Nephron (organoid): ENCODE measurements around the gene ARSG.
"Not testable (repeated sequence)": the region's sequence is repeated elsewhere in the genome, so short reads cannot be mapped to it uniquely, and the experiment has no call there.

ENCODE experiments used
- H3K27ac Mint-ChIP-seq, 3 experiments: 2 replicates each; pipeline ENCODE4 v1.8.0; 2020; ENCODE audit warnings: mixed read lengths in 3 of 3, mild to moderate bottlenecking in 2 of 3, moderate library complexity in 1 of 3
- H3K27me3 Mint-ChIP-seq: 2 replicates; pipeline ENCODE4 v1.8.0; 2021; ENCODE audit warnings: low read depth, mild to moderate bottlenecking, moderate library complexity, mixed read lengths
- H3K36me3 Mint-ChIP-seq: 2 replicates; pipeline ENCODE4 v1.8.0; 2020; ENCODE audit warnings: low read depth, mixed read lengths
- H3K4me1 Mint-ChIP-seq: 2 replicates; pipeline ENCODE4 v1.8.0; 2020; ENCODE audit warnings: mixed read lengths
- H3K4me3 Mint-ChIP-seq, 3 experiments: 2 replicates each; pipeline ENCODE4 v1.8.0; 2020; ENCODE audit warnings: mild to moderate bottlenecking in 3 of 3, mixed read lengths in 3 of 3, moderate library complexity in 2 of 3
- H3K9me3 Mint-ChIP-seq: 2 replicates; pipeline ENCODE4 v1.8.0; 2020; ENCODE audit warnings: mixed read lengths
- TF ChIP-seq, protein P1 (sequence below), 3 experiments: fragments of 200-600 bp; sonication (generic); IDR thresholded peaks; one replicate each; pipeline ENCODE4 v1.5.0; 2021; ENCODE audit warnings: antibody characterized with exemption in 3 of 3; ENCODE audit not compliant: unreplicated experiment in 3 of 3

ARSG gene

DNA sequence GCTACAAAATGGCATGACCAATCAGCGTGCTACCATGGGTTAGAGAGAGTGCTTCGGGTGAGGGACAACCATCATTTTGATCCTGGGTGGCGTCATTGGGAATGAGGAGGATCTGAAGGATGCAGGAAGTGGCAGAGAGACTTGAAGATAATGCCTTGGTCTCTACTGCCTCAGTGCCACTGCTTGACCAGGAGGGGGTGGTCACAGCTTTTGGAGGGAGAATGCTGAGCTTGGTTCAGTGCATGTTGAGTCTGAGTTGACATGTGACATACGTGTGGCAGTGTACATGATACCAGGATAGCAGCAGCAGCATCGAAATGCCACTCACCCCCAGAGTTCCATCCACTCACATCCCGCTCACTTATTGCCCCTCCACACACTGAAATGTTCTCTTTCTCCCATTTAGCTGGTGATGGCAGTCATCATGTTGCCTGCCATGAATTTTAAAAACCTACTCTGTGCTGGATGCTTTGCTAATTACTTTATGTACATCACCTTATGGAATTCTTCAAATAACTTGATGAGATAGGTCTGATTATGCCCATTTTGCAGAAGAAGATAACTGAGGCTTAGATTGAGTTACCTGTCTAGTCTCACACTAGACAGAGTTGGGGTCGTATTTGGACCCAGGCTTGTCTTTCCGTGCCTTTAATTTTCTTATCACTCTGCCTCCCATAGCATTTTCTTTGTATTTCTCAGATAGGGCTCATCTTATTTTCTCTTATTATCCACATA is 36.7 kb downstream of the ARSG start:
- Mint-ChIP-seq H3K27me3 (peaks cover 7% of the 10 kb centered on the region), H3K4me1 (no peaks in the 10 kb centered on the region), H3K9me3 (peaks cover 36% of the 10 kb centered on the region), H3K27ac (no peak overlapping the region), H3K4me3 (no peak overlapping the region), H3K36me3 (peaks cover 4% of the 10 kb centered on the region)
- TF ChIP-seq, protein P1, sequence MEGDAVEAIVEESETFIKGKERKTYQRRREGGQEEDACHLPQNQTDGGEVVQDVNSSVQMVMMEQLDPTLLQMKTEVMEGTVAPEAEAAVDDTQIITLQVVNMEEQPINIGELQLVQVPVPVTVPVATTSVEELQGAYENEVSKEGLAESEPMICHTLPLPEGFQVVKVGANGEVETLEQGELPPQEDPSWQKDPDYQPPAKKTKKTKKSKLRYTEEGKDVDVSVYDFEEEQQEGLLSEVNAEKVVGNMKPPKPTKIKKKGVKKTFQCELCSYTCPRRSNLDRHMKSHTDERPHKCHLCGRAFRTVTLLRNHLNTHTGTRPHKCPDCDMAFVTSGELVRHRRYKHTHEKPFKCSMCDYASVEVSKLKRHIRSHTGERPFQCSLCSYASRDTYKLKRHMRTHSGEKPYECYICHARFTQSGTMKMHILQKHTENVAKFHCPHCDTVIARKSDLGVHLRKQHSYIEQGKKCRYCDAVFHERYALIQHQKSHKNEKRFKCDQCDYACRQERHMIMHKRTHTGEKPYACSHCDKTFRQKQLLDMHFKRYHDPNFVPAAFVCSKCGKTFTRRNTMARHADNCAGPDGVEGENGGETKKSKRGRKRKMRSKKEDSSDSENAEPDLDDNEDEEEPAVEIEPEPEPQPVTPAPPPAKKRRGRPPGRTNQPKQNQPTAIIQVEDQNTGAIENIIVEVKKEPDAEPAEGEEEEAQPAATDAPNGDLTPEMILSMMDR (IDR thresholded peaks at IDR 0.05; ENCODE audit: unreplicated experiment in 3 of 3), result no peak

DNA sequence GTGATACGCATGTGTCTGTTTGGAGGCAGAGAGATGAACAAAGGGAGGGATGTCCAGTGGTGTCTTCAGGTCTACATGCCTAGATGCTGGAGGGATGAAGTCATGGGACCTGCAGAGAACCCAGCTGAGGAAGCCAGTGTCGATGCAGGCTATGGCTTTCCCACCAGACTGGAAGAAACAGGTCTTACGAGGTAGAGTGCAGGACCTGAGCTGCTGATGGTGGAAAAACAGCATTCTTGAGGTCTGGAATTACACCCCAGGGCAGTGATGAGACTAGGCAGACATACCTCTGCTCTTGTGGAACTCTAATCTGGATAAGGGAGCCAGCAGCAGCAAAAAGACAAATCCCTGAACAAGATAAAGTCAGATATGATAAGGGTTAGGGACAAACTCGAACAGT is 37.4 kb downstream of the ARSG start:
- no peak overlapping the region for H3K27ac Mint-ChIP-seq
- H3K9me3 Mint-ChIP-seq, result peaks cover 37% of the 10 kb centered on the region
- peaks cover 7% of the 10 kb centered on the region for H3K27me3 Mint-ChIP-seq
- peaks cover 4% of the 10 kb centered on the region for H3K36me3 Mint-ChIP-seq
- TF ChIP-seq, protein P1 (IDR thresholded peaks at IDR 0.05; ENCODE audit: unreplicated experiment in 3 of 3), result no peak
- no peaks in the 10 kb centered on the region for H3K4me1 Mint-ChIP-seq
- no peak overlapping the region for H3K4me3 Mint-ChIP-seq

DNA sequence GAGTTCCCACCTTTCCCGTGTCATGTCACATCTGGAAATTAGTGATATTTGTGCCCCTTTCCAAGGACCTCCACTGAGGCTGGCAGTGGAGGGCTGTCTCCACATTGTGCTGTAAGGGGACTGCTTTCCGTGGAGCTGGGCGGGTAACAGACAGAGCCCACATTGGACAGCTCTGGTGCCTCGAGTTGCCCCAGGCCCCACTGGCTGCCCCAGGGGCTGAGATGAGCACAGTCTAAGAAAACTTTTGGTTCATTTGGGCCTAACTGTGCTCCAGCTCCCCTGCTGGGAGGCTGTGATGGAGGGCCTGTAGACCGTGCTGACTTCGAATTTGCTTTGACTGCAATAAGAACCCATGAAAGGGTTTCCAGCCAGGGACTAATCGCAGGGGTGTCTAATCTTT is 38.0 kb downstream of the ARSG start:
- H3K36me3 Mint-ChIP-seq, result peaks cover 4% of the 10 kb centered on the region
- no peaks in the 10 kb centered on the region for H3K4me1 Mint-ChIP-seq
- peaks cover 39% of the 10 kb centered on the region for H3K9me3 Mint-ChIP-seq
- H3K27me3 Mint-ChIP-seq, result peaks cover 7% of the 10 kb centered on the region
- no peak overlapping the region for H3K27ac Mint-ChIP-seq
- no peak overlapping the region for H3K4me3 Mint-ChIP-seq
- TF ChIP-seq, protein P1 (IDR thresholded peaks at IDR 0.05; ENCODE audit: unreplicated experiment in 3 of 3), result no peak

DNA sequence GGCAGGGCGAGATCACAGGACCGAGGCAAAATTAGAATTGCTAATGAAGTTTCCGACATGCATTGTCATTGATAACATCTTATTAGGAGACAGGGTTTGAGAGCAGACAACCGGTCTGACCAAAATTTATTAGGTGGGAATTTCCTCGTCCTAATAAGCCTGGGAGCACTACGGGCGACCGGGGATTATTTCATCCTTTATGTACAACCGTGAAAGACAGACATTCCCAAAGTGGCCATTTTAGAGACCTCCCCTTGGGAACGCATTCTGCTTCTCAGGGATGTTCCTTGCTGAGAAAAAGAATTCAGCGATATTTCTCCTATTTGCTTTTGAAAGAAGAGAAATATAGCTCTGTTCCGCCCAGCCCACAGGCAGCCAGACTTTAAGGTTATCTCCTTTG is 40.6 kb downstream of the ARSG start:
- H3K4me3 Mint-ChIP-seq, H3K36me3 Mint-ChIP-seq, H3K4me1 Mint-ChIP-seq, H3K27ac Mint-ChIP-seq, H3K27me3 Mint-ChIP-seq: not testable (repeated sequence)
- peaks cover 45% of the 10 kb centered on the region for H3K9me3 Mint-ChIP-seq

DNA sequence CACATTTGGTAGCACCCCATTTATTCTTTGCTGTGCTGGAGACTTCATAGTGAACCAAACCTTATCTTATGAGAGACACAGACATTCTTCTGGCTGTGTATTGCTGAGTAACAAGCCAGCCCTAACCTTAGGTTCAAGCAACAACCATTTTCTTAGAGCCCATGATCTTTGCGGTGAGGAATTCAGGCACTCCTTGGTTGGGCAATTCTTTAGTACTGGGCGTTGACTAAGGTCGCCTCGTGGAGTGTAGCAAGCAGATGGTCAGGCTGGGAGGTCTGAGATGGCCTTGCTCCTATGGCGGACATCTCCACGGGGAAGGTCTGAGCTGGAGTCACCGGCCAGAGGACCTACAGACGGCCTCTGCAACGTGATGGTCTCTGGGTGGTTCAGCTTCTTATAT is 43.1 kb downstream of the ARSG start:
- Mint-ChIP-seq H3K36me3 (peaks cover 4% of the 10 kb centered on the region), H3K27ac (no peak overlapping the region), H3K4me1 (no peaks in the 10 kb centered on the region), H3K4me3 (no peak overlapping the region), H3K27me3 (peaks cover 9% of the 10 kb centered on the region), H3K9me3 (peaks cover 33% of the 10 kb centered on the region)
- TF ChIP-seq, protein P1 (IDR thresholded peaks at IDR 0.05; ENCODE audit: unreplicated experiment in 3 of 3), result no peak

DNA sequence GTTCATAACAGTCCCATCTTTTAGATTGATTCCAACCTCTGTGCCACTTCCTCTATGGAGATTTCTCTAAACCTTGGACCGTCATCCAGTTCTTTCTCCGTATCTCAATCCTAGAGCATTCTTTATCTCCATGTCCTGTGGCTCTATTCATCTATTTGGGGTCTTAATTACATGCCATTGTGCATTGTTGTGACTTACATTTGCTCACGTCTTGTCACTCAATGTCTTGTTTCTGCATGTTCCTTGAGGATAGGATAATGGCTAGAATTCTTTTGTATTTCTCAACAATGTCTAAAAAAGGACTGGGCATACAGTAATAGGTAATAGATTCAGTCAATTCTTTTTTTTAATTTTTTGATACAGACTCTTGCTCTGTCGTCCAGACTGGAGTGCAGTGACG is 50.2 kb downstream of the ARSG start:
- Mint-ChIP-seq H3K4me3 (no peak overlapping the region), H3K4me1 (no peaks in the 10 kb centered on the region), H3K36me3 (no peaks in the 10 kb centered on the region), H3K27ac (no peak overlapping the region), H3K27me3 (peaks cover 5% of the 10 kb centered on the region), H3K9me3 (peaks cover 3% of the 10 kb centered on the region)
- TF ChIP-seq, protein P1 (IDR thresholded peaks at IDR 0.05; ENCODE audit: unreplicated experiment in 3 of 3), result no peak
